ENCODE results near the gene CELF5.

DNA sequence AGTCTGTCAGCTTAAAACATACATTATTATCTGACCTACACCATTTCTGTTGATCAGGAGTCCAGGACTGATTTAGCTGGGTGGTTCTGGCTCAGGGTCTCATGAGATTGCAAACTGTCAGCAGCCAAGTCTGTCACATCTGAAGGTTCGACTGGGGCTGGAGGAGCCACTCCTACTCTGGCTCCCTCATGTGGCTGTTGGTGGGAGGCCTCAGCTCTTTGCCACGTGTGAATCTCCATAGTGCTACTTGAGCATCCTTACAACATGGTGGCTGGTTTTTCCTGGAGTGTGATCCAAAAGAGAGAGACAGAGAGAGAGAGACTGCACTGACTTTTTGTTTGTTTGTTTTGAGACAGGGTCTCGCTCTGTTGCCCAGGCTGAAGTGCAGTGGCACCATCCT is 78.3 kb downstream of the CELF5 start:
- TF ChIP-seq POLR2AphosphoS5 (IDR thresholded peaks at IDR 0.05; ENCODE audit: low read depth, low read length) = no peak
- TF ChIP-seq TAF1 (IDR thresholded peaks at IDR 0.05; ENCODE audit: borderline replicate concordance, low read depth, low read length) = no peak
